Measurements from ENCODE around the gene HAUS8. TPM values are rescaled to one million over a fixed set of nuclear protein-coding genes. Genes with fewer than 3 reads are reported as not detected.

The HAUS8 gene
- total RNA-seq, 1 donor from 2014 or later: 7.5 TPM

DNA sequence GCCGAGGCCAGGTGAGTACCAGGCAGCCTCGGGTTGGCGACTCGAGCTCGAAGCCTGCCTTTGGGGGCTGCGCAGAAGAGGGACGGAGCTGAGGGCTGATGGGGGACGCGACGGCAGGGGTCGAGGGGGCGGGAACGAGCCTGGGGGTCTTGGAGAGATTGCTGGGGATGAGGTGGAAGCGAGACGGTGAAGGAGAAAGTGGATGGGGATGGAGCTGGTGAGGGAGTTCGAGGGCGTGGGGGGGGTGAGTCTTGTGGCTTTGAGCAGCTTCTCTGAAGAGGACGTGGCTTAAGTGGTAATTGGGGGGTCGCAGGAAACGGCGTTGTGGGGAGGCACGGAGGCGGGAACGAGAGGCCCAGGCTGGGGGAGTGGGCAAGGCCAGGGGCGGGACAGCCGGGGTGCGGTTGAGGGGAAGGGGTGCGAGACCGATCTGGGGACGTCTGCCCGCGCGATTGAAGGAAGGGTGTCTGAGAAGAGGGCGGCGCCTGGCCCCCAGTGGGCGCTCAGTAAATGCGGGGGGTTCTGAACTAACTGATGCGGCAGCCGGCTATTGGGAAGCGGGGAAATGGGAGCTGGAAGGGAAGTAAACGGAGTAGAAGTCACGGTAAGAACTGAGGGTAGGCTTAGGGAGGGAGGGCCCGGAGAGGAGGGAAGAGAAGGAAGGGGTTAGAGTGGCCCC is 751 bp upstream of the HAUS8 start:
- peak; percentile 55 for DNase-seq (ENCODE audit: low spot score)

- DNase-seq (ENCODE audit: low spot score): no peak
Measured at GRCh38 chr19:17074634-17075034, 618 bp downstream of the HAUS8 start.

- no peak for DNase-seq (ENCODE audit: low spot score)
Measured at GRCh38 chr19:17073869-17074633, 1.2 kb downstream of the HAUS8 start.

DNA sequence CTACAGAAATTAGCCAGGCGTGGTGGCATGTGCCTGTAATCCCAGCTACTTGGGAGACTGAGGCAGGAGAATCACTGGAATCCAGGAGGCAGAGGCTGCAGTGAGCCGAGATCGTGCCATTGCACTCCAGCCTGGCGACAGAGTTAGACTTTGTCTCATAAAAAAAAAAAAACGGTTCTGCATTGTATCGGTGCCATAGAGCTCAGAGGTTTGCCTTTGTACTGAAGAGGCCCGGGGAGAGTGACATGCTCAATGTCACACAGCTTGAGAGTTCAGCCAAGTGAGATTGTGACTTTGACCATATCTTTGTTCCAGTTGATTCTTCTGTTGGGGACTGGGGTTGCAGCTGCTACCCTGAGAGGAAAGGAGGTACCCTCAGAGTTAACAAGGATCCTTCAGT is 4.3 kb downstream of the HAUS8 start:
- no peak for DNase-seq (ENCODE audit: low spot score)

- no peak for DNase-seq (ENCODE audit: low spot score)
Measured at GRCh38 chr19:17070421-17070820, 4.8 kb downstream of the HAUS8 start.

GRCh38 chr19:17069193-17069592 is 6.1 kb downstream of the HAUS8 start:
- no peak for DNase-seq (ENCODE audit: low spot score)

DNA sequence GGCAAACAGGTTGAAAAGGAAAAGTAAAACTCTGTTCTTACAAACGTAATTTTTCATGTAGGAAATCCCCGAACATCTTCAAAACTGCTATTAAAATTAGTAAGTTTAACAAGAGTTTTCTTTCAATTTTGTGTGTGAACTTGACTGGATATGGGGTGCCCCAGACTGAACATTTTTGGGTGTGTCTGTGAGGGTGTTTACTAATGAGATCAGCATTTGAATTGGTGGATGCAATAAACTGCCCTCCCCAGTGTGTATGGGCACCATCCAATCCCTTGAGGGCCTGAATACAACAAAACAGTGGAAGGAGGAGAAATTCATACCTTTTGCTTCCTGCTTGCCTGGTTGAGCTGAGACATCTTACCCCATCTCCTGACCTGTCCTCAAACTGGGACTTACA is 11.8 kb downstream of the HAUS8 start:
- DNase-seq (ENCODE audit: low spot score): no peak

GRCh38 chr19:17061691-17062090 is 13.6 kb downstream of the HAUS8 start:
- no peak for DNase-seq (ENCODE audit: low spot score)

DNA sequence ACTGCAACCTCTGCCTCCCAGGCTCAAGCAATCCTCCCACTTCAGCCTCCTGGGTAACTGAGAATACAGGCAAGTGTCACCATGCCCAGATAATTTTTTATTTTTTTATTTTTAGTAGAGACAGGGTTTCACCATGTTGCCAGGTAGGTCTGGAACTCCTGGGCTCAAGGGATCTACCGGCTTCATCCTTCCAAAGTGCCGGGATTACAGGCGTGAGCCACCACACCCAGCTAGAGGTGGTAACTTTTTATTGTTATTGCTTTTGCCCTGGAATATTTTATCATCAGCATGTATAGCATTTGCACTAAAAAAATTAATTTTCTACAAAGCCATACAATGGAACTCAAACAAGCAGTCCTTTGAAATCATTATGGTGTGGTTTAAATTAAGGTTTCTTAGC is 14.0 kb downstream of the HAUS8 start:
- no peak for DNase-seq (ENCODE audit: low spot score)

- DNase-seq (ENCODE audit: low spot score): no peak
Measured at GRCh38 chr19:17060802-17061201, 14.4 kb downstream of the HAUS8 start.

DNA sequence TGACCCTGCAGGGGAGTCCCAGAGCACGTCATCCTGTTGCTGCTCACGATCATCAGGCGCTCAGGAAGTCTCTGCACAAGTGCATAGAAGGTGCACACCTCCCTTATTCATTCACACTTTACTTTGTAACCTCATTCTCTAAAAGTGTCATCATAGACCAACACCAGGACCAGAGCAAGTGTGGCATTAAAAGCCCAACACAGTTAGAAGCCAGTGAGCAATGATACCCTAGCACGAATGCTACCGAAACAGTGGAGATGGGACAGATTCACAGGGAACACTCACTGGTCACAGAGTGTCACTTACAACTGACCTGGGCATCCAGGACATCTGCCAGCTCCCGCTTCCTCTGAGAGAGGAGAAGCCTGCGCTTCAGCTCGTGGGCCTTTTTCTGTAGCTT is 17.0 kb downstream of the HAUS8 start:
- DNase-seq (ENCODE audit: low spot score): no peak

DNA sequence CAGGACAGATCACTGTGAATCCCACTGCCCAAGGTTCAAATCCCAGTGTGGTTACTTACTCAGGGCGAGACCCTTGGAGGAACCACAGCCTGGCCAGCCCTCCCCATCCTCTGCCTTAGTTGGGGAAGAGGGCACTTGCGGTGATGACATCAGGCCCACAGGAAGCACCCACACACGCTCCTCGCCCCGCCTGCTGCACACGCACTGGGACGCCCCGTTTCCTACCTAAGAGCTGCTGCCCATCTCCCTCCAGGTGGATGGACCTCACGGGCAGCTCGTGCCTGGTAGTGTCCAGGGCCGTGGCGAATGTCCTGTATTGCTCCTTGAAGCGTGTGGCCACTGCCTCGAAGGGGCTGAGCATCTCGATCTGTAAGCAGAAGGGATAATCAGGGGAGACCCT is 19.6 kb downstream of the HAUS8 start:
- no peak for DNase-seq (ENCODE audit: low spot score)

DNA sequence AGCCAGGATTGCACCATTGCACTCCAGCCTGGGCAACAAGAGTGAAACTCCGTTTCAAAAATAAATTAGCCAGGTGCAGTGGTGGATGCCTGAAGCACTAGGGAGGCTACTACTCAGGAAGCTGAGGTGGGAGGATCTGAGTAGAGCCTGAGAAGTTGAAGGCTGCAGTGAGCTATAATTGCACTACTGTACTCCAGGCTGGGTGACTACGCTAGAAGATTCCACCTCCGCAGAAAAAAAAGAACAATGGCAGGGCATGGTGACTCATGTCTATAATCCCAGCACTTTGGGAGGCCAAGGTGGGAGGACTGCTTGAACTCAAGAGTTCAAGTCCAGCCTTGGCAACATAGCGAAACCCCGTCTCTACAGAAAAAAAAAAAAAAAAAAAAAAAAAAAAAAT is 20.5 kb downstream of the HAUS8 start:
- DNase-seq (ENCODE audit: low spot score): no peak

DNA sequence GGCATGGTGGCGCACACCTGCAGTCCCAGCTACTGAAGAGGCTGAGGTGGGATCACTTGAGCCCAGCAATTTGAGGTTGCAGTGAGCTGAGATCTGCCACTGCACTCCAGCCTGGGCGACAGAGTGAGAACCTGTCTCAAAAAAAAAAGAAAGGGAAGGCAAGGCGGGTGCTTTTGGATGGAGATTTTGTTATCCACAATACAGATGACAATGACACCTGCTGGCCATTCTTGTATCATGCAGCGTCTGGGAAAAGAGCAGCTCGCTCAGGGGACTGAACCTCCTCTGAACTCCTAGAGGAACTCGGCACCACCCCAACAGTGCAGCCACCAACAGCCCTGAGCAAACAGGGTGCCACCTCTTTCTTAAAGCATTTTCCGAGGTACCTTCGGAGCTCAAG is 22.8 kb downstream of the HAUS8 start:
- peak; percentile 52 for DNase-seq (ENCODE audit: low spot score)

DNA sequence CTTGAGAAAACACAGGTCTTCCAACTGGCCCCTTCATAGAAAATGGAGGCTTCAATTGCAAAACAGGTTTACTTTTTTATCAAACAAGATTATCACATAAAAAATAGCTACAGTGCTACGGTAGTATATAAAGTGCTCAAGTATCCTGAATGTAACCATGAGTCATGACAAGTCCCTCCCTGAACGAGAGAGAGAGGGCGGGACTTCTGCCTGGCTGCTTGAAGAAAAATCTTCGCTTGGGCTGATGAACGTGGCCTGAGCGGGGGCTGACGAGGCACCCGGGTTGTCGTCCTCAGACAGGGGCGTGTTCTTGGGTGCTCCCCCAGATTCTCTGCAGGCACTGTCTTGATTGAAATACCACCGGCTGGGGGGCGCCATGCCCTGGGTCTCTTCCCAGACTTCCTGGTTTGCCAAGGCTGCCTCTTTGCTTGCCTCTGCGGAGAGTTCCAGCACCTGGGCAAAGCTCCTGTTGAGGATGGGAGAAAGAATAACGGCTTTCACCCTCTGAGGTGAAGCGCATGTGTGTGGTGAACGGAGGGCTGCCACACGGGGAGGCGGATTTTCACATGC is 25.5 kb downstream of the HAUS8 start:
- no peak for DNase-seq (ENCODE audit: low spot score)

GRCh38 chr19:17048885-17049453 is 26.3 kb downstream of the HAUS8 start:
- no peak for DNase-seq (ENCODE audit: low spot score)

DNA sequence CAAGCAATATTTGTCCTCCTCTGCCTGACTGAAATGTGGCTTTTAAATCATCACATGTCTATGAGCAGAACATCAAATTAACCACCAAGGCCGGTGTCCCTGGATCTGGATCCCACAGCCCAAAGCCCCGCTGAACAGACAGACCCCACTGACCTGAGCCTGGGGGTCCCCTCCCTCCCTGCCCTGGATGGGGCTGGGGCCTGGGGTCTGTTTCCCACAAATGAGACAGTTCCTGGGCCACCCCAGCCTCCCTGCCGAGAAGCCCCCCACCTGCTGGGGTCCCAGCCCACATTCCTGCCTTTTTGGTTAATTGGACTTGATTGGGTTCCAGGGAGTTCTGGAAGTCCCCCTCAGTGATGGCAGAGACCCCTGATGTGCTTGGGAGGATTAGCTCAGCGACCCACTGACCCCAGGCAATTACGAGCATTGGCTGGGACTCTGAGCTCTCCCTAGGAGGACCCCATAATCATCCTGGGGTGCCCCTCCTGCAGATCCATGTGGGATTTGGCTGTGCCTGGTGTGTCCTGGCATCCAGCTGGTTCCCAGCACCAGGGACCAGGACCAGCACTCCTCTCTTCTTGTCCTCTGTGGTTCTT is 29.2 kb downstream of the HAUS8 start:
- DNase-seq (ENCODE audit: low spot score): no peak

GRCh38 chr19:17043744-17044143 is 31.5 kb downstream of the HAUS8 start:
- no peak for DNase-seq (ENCODE audit: low spot score)

GRCh38 chr19:17041976-17042375 is 33.3 kb downstream of the HAUS8 start:
- DNase-seq (ENCODE audit: low spot score): peak; percentile 49

DNA sequence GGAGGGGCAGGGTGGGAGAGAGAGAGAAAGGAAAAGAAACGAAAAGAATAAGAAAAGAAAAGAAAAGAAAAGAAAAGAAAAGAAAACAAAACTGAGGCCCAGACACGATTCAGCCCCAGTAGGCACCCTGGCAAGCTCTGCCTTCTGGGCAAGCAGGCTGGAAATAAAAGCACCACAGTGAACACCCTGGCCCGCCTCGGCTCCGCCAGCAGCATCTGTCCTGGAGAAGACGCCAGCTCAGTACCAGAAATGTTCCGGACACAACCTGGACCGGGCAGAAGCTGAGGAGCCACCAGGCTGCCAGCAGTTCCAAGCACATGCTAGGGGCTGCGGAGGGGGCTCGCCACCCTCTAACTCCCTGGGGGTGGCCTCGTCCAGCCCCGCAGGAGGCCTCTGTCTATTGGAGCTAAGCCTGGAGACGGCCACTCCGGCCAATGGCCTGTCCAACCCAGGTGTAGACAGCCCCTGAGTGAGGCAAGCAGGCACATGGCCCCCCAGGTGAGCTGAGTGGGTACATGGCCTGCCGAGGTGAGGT is 37.2 kb downstream of the HAUS8 start:
- DNase-seq (ENCODE audit: low spot score): no peak

DNA sequence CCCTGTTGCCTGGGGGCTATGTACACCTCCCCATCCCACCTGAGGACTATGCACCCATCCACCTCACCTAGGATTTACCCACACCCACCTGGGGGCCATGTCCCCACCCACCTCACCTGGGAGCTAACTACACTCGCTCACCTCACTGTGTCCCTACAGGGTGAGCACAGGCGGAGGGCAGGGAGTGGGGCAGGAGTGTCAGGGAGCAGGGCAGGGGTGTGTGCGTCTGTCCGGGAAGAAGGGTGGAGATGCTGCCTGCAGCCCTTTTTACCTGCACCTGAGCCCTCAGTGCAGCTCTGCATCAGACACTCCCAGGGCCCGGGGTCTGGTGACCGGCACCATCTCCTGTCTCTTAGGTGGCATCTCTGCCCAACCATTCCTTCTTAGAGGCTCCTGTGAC is 38.1 kb downstream of the HAUS8 start:
- no peak for DNase-seq (ENCODE audit: low spot score)

- DNase-seq (ENCODE audit: low spot score): no peak
Measured at GRCh38 chr19:17036640-17037039, 38.6 kb downstream of the HAUS8 start.
